Stimulated activated CD4-positive, alpha-beta T cell treated with anti-CD3 and anti-CD28 coated beads, TNF-alpha, amount 100 ng/mL, for 24 hours (primary cell): ENCODE results near the gene FKBP8.

Experiments used
- DNase-seq, 3 experiments: peaks; one replicate each; pipeline ENCODE4 v3.0.0-alpha.2; 2020; ENCODE audit warnings: low read depth in 3 of 3

FKBP8 gene

GRCh38 chr19:18502246-18502637 is 41.1 kb downstream of the FKBP8 start:
- no peak for DNase-seq

DNA sequence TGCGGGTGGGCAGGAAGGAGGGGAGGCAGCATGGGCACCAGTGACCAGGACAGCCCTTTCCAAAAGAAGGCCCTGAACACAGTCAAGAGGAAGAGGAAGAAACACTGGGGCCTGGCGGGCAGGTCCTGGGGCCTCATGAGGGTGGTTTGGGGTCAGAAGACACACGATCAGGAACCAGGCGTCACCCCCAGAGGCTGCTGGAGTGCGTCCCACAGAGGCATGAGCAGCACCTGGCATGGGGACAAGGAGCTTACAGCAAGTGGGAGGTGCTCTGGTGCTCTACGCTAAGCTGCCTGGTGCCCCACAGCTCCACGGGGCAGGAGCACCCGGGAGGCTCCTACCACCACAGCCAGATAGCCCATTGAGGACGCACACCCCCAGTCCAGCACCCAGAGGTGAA is 41.5 kb downstream of the FKBP8 start:
- DNase-seq, result no peak

- no peak for DNase-seq
These were observed 42.0 kb downstream of the FKBP8 start for GRCh38 chr19:18501351-18501750.

DNA sequence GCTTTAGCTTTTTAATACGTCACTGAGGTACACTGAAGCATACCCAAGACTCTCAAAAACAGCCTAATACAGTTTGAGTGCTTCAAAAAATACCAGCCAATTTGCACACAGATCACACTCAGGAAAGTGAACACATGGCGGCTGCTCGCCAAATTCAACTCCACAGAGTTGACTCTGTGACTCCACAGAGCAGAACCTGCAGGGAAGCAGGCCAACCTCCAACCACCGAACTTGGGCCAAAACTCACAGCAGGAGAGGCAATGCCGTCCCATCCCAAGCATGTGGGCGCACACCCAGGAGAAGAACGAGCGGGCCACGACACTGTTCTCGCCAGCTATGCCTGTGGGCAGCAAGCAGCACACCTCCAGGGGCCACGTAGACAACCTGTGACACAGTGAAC is 42.6 kb downstream of the FKBP8 start:
- no peak for DNase-seq

- DNase-seq, result no peak
These were observed 43.0 kb downstream of the FKBP8 start for GRCh38 chr19:18500376-18500775.

GRCh38 chr19:18499055-18499775 is 44.2 kb downstream of the FKBP8 start:
- DNase-seq, result no peak

- DNase-seq, result no peak
These were observed 46.5 kb downstream of the FKBP8 start for GRCh38 chr19:18496980-18497256.

- peak in 2 of 3 experiments; percentile 19 to 44 for DNase-seq
These were observed 47.0 kb downstream of the FKBP8 start for GRCh38 chr19:18496167-18496979.

DNA sequence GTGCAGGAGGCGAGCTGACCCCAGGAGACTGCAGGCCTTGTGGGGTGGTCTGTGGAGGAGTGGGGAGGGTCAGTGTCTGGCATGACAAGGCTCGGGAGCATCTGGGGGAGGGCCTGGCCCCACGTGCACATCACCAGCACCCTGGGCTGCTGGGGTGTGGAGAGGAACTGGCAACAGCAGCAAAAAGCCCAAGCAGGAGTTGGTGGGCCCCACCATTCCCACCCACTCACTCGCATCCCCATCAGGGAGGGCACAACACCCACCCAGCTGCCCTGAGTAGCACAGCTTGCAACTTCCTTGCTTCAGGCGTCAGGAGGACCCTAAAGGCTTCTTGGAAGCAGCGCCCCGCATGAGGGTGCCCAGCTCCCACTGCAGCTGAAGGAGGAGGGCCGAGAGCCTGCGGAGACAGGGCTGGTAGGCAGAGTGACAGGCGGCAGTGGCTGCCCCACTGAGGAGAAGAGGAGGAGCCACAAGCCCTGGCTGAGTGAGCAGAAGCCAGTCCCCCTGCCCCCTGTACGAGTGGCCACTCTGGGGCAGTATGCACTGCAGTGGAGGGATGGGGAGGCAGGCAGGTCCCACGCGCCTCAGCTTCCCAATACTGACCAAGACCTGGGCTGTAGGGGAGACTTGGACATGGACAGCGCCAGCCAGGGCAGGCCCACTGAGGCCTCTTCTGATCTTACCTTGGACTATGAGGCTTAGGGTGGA is 48.0 kb downstream of the FKBP8 start:
- DNase-seq, result no peak

- DNase-seq, result no peak
These were observed 49.1 kb downstream of the FKBP8 start for GRCh38 chr19:18494267-18494607.

DNA sequence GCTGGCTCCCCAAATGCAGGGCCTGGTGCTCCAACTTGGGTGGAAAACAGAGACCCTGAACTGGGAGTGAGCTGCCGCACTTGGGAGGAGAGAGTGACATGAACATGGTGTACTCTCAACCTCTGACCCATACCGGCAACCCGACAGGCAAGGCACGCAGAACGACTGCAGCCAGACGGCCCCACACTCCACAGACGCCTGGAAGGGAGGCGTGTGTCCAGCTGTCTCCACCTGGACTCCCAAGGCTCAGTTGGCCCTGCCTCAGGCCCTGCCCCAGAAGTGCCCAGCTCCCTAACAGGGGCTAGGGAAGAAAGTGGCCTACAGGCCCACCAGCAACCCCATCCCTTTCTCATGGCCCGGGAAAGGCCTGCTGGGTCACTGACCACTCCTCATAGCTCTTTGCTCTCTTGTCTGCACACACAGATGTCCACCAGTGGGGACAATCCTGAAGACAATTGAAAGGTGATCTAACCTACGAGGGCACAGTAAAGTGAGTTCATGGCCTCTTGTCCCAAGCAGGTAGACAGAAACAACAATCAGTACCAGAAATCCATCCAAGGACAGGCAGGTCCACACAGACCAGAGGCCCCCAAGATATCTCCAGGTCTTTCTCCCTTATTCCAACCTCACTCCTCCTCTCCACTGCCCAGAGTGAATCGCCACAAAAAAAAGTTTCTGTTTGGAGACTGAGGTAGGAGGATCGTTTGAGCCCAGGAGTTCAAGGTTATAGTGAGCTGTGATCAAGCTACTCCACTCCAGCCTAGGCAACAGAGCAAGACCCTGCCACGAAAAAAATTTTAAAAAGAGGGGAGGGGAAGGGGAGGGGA is 49.7 kb downstream of the FKBP8 start:
- DNase-seq, result no peak

DNA sequence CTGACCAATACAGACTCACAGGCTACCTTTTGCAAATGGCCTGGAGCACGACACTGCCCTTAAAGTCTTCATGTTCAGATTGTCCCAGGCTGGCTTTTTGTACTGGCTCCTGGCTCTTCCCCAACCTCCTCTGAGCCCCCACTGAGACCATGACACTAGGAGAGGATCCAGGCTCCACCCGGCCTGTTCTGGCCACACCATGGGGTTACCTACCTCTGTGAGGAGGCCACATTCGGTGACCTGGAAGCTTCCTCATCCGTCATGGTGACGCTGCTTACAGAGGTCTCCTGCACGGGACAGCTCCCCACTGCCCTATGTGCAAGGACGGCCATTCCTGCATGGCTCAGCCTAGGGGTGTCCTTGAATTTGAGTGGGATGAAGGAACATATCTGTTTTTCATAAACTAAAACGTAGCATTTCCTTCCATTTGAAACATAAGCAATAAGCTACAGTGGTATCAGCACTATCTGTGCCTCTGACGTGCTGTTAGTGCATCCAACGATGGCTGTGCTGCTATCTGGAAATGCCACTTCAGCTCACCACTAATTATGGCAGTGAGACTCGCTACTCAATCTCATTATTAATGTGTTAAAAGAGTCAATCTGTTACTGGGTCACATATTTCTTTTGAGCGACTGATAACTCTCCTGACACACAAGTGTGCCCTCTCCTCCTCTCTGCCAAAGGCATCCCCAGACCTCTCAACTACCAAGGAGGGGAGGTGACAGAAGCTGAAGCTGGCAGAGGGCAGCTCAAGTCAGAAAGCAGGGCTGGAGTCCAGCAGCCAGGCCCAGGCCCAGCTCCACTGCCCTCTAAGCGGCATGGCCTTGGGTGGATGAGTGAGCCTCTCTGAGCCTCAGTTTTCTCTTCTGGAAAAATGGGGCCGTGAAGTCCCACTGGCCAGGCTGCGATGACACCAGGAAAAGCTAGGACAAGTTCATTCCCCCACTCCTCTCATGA is 51.1 kb downstream of the FKBP8 start:
- DNase-seq, result no peak

- no peak for DNase-seq
These were observed 52.6 kb downstream of the FKBP8 start for GRCh38 chr19:18490728-18491127.

GRCh38 chr19:18489627-18490184 is 53.7 kb downstream of the FKBP8 start:
- no peak for DNase-seq

GRCh38 chr19:18488838-18489626 is 54.3 kb downstream of the FKBP8 start:
- no peak for DNase-seq

DNA sequence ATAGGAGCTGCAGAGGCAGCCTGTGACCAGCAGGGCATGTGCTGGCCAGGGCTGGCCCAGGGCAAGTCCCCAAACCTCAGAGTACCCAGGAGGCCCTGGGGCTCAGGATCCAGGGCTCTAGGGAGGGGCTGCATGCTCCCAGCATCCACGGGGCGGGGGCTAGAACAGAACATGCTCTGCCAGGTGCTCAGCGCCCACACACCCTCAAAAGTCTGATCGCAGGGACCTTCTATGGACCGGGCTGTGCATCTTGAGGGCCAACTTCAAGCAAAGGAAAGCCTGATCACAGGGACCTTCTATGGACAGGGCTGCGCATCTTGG is 55.0 kb downstream of the FKBP8 start:
- no peak for DNase-seq

DNA sequence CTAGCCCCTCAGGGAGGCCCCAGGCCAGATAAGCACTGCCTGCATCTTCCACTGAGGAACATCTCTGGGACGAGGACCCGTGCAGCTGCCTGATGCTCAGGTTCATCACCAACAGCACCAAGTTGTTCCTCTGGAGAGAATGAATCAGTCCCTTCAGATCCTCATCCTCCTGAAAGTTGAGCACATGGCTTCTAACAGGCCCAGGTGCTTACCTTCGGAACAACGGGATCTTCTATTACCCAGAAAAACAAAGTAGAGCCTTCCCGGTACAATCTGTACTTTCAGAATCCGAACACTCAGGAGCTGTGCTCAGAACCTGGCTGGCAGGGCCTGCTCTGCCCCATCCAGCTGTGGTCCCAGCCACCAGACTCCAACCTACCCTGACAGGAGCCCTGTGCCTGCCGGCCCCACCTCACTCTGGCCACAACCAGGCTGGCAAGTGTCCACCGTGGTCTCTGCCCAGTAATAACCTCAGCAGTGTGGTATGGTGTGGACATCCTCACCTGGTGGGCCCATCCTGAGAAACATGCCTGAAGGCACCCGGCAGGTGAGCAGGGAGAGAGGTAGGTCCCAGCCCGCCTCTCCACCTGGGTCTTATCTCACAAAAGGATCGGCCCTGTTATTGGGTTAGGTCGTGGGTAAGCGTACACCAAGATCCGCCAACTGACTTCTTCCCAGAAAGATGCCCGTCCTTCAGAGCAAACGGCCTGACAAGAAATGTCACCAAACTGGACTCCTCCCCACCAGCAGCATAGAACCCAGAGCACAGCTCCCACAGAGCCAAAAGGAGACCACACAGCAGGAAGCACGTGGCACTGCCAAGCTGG is 55.6 kb downstream of the FKBP8 start:
- no peak for DNase-seq

DNA sequence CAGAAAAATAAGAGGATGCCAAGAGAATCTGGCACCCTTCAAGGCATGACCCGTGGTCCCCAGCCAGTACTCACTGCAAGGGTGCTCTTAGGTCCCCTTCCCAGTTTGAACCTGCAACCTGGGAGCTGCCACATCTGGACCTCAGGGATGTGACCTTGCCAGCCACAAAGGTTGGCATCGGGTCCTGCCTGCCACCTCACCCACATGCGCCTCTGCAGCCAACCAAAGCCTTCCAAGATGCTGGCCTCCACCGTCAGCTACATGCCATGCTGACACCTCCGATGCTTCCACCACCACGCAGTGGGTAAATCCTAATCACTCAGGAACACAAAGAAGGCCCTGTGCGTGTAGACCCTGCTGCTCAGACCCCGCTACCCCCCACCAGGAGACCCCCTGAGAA is 56.6 kb downstream of the FKBP8 start:
- no peak for DNase-seq

DNA sequence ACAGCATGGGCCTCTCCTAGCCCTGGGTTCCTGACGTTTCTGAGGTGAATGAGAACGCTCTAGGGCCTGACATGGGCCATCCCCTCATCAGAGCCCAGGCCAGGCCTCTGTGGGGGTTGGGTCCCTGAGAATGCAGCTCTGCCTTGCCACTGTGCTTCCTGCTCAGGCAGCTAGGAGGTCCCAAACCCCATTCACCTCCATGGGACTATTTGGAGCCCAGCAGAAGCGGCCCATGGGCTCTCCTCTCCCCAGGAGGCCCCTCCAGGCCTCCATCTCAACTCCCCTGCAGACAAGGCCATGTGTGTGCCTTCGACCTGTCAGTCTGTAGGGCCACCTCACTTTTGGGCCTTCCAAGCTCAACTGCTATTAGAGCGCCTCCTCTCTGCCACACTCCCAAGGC is 58.4 kb downstream of the FKBP8 start:
- DNase-seq, result no peak
